Activated CD8-positive, alpha-beta T cell treated with anti-CD3 and anti-CD28 coated beads for 36 hours (primary cell): ENCODE data around the gene SH3TC2. TPM values are rescaled to one million over a fixed set of nuclear protein-coding genes. Genes with fewer than 3 reads are reported as not detected.
"Not testable (repeated sequence)": the region's sequence is repeated elsewhere in the genome, so short reads cannot be mapped to it uniquely, and the experiment has no call there.

Experiments used
- ATAC-seq: fragments of 200-7000 bp; cut with Tn5 transposase; one replicate; pipeline ENCODE4 v1.10.0; 2021; ENCODE audit warnings: mild to moderate bottlenecking, moderate library complexity
- CTCF ChIA-PET: fragments of 350-600 bp; sonication (Branson Sonifier 250); formaldehyde crosslinking; loops from one replicate; lab custom pipeline; 2021; ENCODE audit warnings: antibody characterized with exemption; lab: Charles Lee
- POLR2A ChIA-PET: fragments of 350-600 bp; sonication (Branson Sonifier 250); formaldehyde crosslinking; loops from one replicate; lab custom pipeline; 2021; ENCODE audit warnings: antibody characterized with exemption; lab: Charles Lee
- DNase-seq: peaks from one replicate; pipeline ENCODE4 v3.0.0-alpha.2; 2020
- H3K27ac Mint-ChIP-seq: one replicate; pipeline ENCODE4 v1.8.0; 2021; ENCODE audit warnings: mild to moderate bottlenecking, mixed read lengths
- H3K27me3 Mint-ChIP-seq: one replicate; pipeline ENCODE4 v1.8.0; 2021; ENCODE audit warnings: mixed read lengths
- H3K36me3 Mint-ChIP-seq: one replicate; pipeline ENCODE4 v1.8.0; 2021; ENCODE audit warnings: low read depth, mixed read lengths
- H3K4me1 Mint-ChIP-seq: one replicate; pipeline ENCODE4 v1.8.0; 2021; ENCODE audit warnings: low read depth, mixed read lengths
- H3K4me3 Mint-ChIP-seq: one replicate; pipeline ENCODE4 v1.8.0; 2021; ENCODE audit warnings: mild to moderate bottlenecking, moderate library complexity, mixed read lengths
- H3K9me3 Mint-ChIP-seq: one replicate; pipeline ENCODE4 v1.8.0; 2021; ENCODE audit warnings: mixed read lengths
- CTCF ChIP-seq: fragments of 200-600 bp; IDR thresholded peaks from one replicate; pipeline ENCODE4 v1.8.0; 2022; ENCODE audit warnings: antibody characterized with exemption, mild to moderate bottlenecking
- intact Hi-C: fragments of 100-400 bp; cut with micrococcal nuclease; formaldehyde crosslinking; loops from one replicate; pipeline ENCODE4 v1.10.0; 2022
- total RNA-seq, 2 experiments: library from RNA; stranded (reverse); gene quantifications; one replicate each; pipeline ENCODE4 v1.2.3, GENCODE V29; 2021

Gene SH3TC2
- total RNA-seq, 2 experiments from 2014 or later = not detected

GRCh38 chr5:149082271-149082670, 19.4 kb upstream of the SH3TC2 start:
- TF ChIP-seq CTCF = no peak
- CTCF ChIA-PET = no interaction called here
- Mint-ChIP-seq H3K27me3 (no peaks in the 10 kb centered on the region), H3K36me3 (no peaks in the 10 kb centered on the region), H3K27ac (no peak overlapping the region), H3K4me3 (no peak overlapping the region), H3K9me3 (no peaks in the 10 kb centered on the region), H3K4me1 (no peaks in the 10 kb centered on the region)
- POLR2A ChIA-PET = no interaction called here
- no peak for ATAC-seq
- DNase-seq = no peak
- intact Hi-C loops = no loop called here

- DNase-seq (no peak), ATAC-seq (no peak)
- ChIA-PET CTCF (no interaction called here), POLR2A (no interaction called here)
- Mint-ChIP-seq H3K27ac (no peak overlapping the region), H3K9me3 (peaks cover 2% of the 10 kb centered on the region), H3K27me3 (no peaks in the 10 kb centered on the region), H3K4me3 (no peak overlapping the region), H3K4me1 (no peaks in the 10 kb centered on the region), H3K36me3 (no peaks in the 10 kb centered on the region)
- intact Hi-C loops = no loop called here
- TF ChIP-seq CTCF = no peak
These were observed 17.4 kb upstream of the SH3TC2 start for GRCh38 chr5:149080294-149080693.

GRCh38 chr5:149079883-149080282, 17.0 kb upstream of the SH3TC2 start:
- Mint-ChIP-seq H3K4me1 (no peaks in the 10 kb centered on the region), H3K27me3 (no peaks in the 10 kb centered on the region), H3K9me3 (peaks cover 2% of the 10 kb centered on the region), H3K36me3 (no peaks in the 10 kb centered on the region), H3K4me3 (no peak overlapping the region), H3K27ac (no peak overlapping the region)
- no peak for DNase-seq
- intact Hi-C loops = no loop called here
- ChIA-PET CTCF (no interaction called here), POLR2A (no interaction called here)
- TF ChIP-seq CTCF = no peak
- no peak for ATAC-seq

- intact Hi-C loops, POLR2A ChIA-PET: not testable (repeated sequence)
These were observed 11.2 kb upstream of the SH3TC2 start for GRCh38 chr5:149074071-149074470.

GRCh38 chr5:149073213-149073612, 10.4 kb upstream of the SH3TC2 start:
- peaks cover 2% of the 10 kb centered on the region for H3K9me3 Mint-ChIP-seq
- ChIA-PET CTCF (interaction anchor here (0.6 kb wide), 1 partner anchor 254 kb away, joined by 3 read pairs; no protein-coding TSS in a partner anchor), POLR2A (no interaction called here)
- no peaks in the 10 kb centered on the region for H3K4me1 Mint-ChIP-seq
- intact Hi-C loops = no loop called here
- no peak for DNase-seq
- no peak for TF ChIP-seq CTCF
- no peak for ATAC-seq
- peaks cover 11% of the 10 kb centered on the region for H3K27me3 Mint-ChIP-seq
- no peak overlapping the region for H3K4me3 Mint-ChIP-seq
- no peak overlapping the region for H3K27ac Mint-ChIP-seq
- H3K36me3 Mint-ChIP-seq = no peaks in the 10 kb centered on the region

More at GRCh38 chr5:149074071-149074470, 11.2 kb upstream of the SH3TC2 start:
- ATAC-seq, DNase-seq, H3K4me3 Mint-ChIP-seq, H3K9me3 Mint-ChIP-seq, H3K4me1 Mint-ChIP-seq, H3K36me3 Mint-ChIP-seq, H3K27ac Mint-ChIP-seq, CTCF ChIA-PET: not testable (repeated sequence)
- H3K27me3 Mint-ChIP-seq = peaks cover 11% of the 10 kb centered on the region

- peaks cover 2% of the 10 kb centered on the region for H3K9me3 Mint-ChIP-seq
- POLR2A ChIA-PET = no interaction called here
- TF ChIP-seq CTCF = no peak
- no peak for DNase-seq
- H3K27me3 Mint-ChIP-seq = peaks cover 11% of the 10 kb centered on the region
- CTCF ChIA-PET = interaction anchor here (0.6 kb wide), 1 partner anchor 255 kb away, joined by 3 read pairs; no protein-coding TSS in a partner anchor
- no peaks in the 10 kb centered on the region for H3K36me3 Mint-ChIP-seq
- no peaks in the 10 kb centered on the region for H3K4me1 Mint-ChIP-seq
- intact Hi-C loops = no loop called here
- H3K27ac Mint-ChIP-seq = no peak overlapping the region
- no peak for ATAC-seq
- H3K4me3 Mint-ChIP-seq = no peak overlapping the region
These were observed 9.9 kb upstream of the SH3TC2 start for GRCh38 chr5:149072791-149073190.
